ENCODE data around the gene MGAT3.

The MGAT3 gene

GRCh38 chr22:39491696-39492095 is 34.9 kb downstream of the MGAT3 start:
- Histone ChIP-seq H3K27ac (ENCODE audit: low read depth, low read length) (no peak overlapping the region), H2AFZ (ENCODE audit: low read depth, low read length, severe bottlenecking) (no peak overlapping the region), H3K9me3 (ENCODE audit: insufficient read depth, low read length) (no peaks in the 10 kb centered on the region), H3F3A (ENCODE audit: insufficient read depth) (peaks cover 26% of the 10 kb centered on the region), H3K79me2 (ENCODE audit: insufficient read depth, low read length) (peaks cover 16% of the 10 kb centered on the region; the same call in 1 of the 2 replicates), H3K4me2 (ENCODE audit: low read depth, low read length, poor library complexity, severe bottlenecking) (no peak overlapping the region), H3K9ac (ENCODE audit: low read length) (no peak overlapping the region), H3K9me2 (replicated peaks; ENCODE audit: insufficient read depth, low read length) (no peaks in the 10 kb centered on the region), H3K36me3 (ENCODE audit: low read length) (no peaks in the 10 kb centered on the region), H3K4me3 (ENCODE audit: insufficient read depth, low read length, poor library complexity, severe bottlenecking) (no peak overlapping the region), H3K27me3 (ENCODE audit: low read length) (no peaks in the 10 kb centered on the region), H4K20me1 (ENCODE audit: low read depth, low read length) (no peaks in the 10 kb centered on the region; the same call in 1 of the 2 replicates)
- TF ChIP-seq CTCF (IDR thresholded peaks at IDR 0.05; ENCODE audit: insufficient read depth, low read length, poor library complexity, severe bottlenecking) (no peak), EZH2phosphoT487 (conservative IDR thresholded peaks at IDR 0.05; ENCODE audit: low read length) (no peak)

GRCh38 chr22:39492186-39492585 is 35.4 kb downstream of the MGAT3 start:
- Histone ChIP-seq H2AFZ (ENCODE audit: low read depth, low read length, severe bottlenecking) (no peak overlapping the region), H4K20me1 (ENCODE audit: low read depth, low read length) (no peaks in the 10 kb centered on the region; the same call in 1 of the 2 replicates), H3K4me3 (ENCODE audit: insufficient read depth, low read length, poor library complexity, severe bottlenecking) (no peak overlapping the region), H3K9me2 (replicated peaks; ENCODE audit: insufficient read depth, low read length) (no peaks in the 10 kb centered on the region), H3K4me2 (ENCODE audit: low read depth, low read length, poor library complexity, severe bottlenecking) (no peak overlapping the region), H3K27ac (ENCODE audit: low read depth, low read length) (0 out of 2 replicates have a peak overlapping the region, but pooled peaks have one; percentile 5), H3K9me3 (ENCODE audit: insufficient read depth, low read length) (no peaks in the 10 kb centered on the region), H3K27me3 (ENCODE audit: low read length) (no peaks in the 10 kb centered on the region), H3K79me2 (ENCODE audit: insufficient read depth, low read length) (peaks cover 12% of the 10 kb centered on the region; the same call in 1 of the 2 replicates), H3K36me3 (ENCODE audit: low read length) (no peaks in the 10 kb centered on the region), H3F3A (ENCODE audit: insufficient read depth) (peaks cover 26% of the 10 kb centered on the region), H3K9ac (ENCODE audit: low read length) (no peak overlapping the region)
- no peak for TF ChIP-seq CTCF (IDR thresholded peaks at IDR 0.05; ENCODE audit: insufficient read depth, low read length, poor library complexity, severe bottlenecking)
- no peak for TF ChIP-seq EZH2phosphoT487 (conservative IDR thresholded peaks at IDR 0.05; ENCODE audit: low read length)

GRCh38 chr22:39493759-39494158 is 36.9 kb downstream of the MGAT3 start:
- H3K9me2 ChIP-seq (replicated peaks; ENCODE audit: insufficient read depth, low read length): no peaks in the 10 kb centered on the region
- no peak overlapping the region for H2AFZ ChIP-seq (ENCODE audit: low read depth, low read length, severe bottlenecking)
- H3K27ac ChIP-seq (ENCODE audit: low read depth, low read length): no peak overlapping the region; the same call in 1 of the 2 replicates
- H3K79me2 ChIP-seq (ENCODE audit: insufficient read depth, low read length): peaks cover 6% of the 10 kb centered on the region; the same call in 1 of the 2 replicates
- no peaks in the 10 kb centered on the region for H3K9me3 ChIP-seq (ENCODE audit: insufficient read depth, low read length)
- H3K4me3 ChIP-seq (ENCODE audit: insufficient read depth, low read length, poor library complexity, severe bottlenecking): no peak overlapping the region
- no peaks in the 10 kb centered on the region; the same call in 1 of the 2 replicates for H4K20me1 ChIP-seq (ENCODE audit: low read depth, low read length)
- no peak overlapping the region for H3K9ac ChIP-seq (ENCODE audit: low read length)
- no peaks in the 10 kb centered on the region for H3K27me3 ChIP-seq (ENCODE audit: low read length)
- H3K36me3 ChIP-seq (ENCODE audit: low read length): no peaks in the 10 kb centered on the region
- H3F3A ChIP-seq (ENCODE audit: insufficient read depth): peaks cover 26% of the 10 kb centered on the region
- TF ChIP-seq CTCF (IDR thresholded peaks at IDR 0.05; ENCODE audit: insufficient read depth, low read length, poor library complexity, severe bottlenecking): no peak
- TF ChIP-seq EZH2phosphoT487 (conservative IDR thresholded peaks at IDR 0.05; ENCODE audit: low read length): no peak
- no peak overlapping the region for H3K4me2 ChIP-seq (ENCODE audit: low read depth, low read length, poor library complexity, severe bottlenecking)

All from SU-DHL-6 (cell line).